PC-9 (cell line): ENCODE measurements around the gene STIMATE. TPM values are rescaled to one million over a fixed set of nuclear protein-coding genes. Genes with fewer than 3 reads are reported as not detected.

ENCODE experiments used
- BruUV-seq: library from RNA; stranded (reverse); fragments of 400-500 nt; replicated peaks from 2 replicates; lab custom pipeline; 2021; lab: Mats Ljungman, UMichigan
- CTCF ChIA-PET: fragments of 300-600 bp; sonication (Branson Sonifier 250); formaldehyde crosslinking; loops from one replicate; lab custom pipeline; 2022; ENCODE audit warnings: antibody characterized with exemption; lab: Charles Lee
- POLR2A ChIA-PET: fragments of 300-600 bp; sonication (Branson Sonifier 250); formaldehyde crosslinking; loops from one replicate; lab custom pipeline; 2022; ENCODE audit warnings: antibody characterized with exemption; ENCODE audit not compliant: unreplicated experiment; lab: Charles Lee
- DNase-seq, 2 experiments: peaks; one replicate each; pipeline versions ENCODE4 v3.0.0 to v3.0.0-alpha.2; 2015 to 2022; ENCODE audit warnings: mixed read lengths in 1 of 2
- H2AFZ ChIP-seq: fragments of 200-600 bp; sonication (generic); 2 replicates; pipeline ENCODE4 v1.8.1; 2017; ENCODE audit warnings: antibody characterized with exemption
- H3F3A ChIP-seq: fragments of 200-600 bp; sonication (generic); 2 replicates; pipeline ENCODE4 v1.8.1; 2017; ENCODE audit warnings: antibody characterized with exemption, mild to moderate bottlenecking, low read depth; ENCODE audit not compliant: insufficient read depth
- H3K27ac ChIP-seq: fragments of 200-600 bp; sonication (generic); 2 replicates; pipeline ENCODE4 v1.6.1; 2016; ENCODE audit warnings: mixed run types
- H3K27me3 ChIP-seq: fragments of 200-600 bp; sonication (generic); 2 replicates; pipeline ENCODE4 v1.6.1; 2016; ENCODE audit warnings: low read depth, mixed run types; ENCODE audit not compliant: insufficient read depth
- H3K36me3 ChIP-seq: fragments of 200-600 bp; sonication (generic); 2 replicates; pipeline ENCODE4 v1.6.1; 2016; ENCODE audit warnings: low read depth, mixed run types
- H3K4me1 ChIP-seq: fragments of 200-600 bp; sonication (generic); replicated peaks from 2 replicates; pipeline ENCODE4 v1.6.1; 2016; ENCODE audit warnings: mixed run types; ENCODE audit not compliant: insufficient read depth
- H3K4me2 ChIP-seq: fragments of 200-600 bp; sonication (generic); 2 replicates; pipeline ENCODE4 v1.6.1; 2017; ENCODE audit warnings: mixed run types
- H3K4me3 ChIP-seq: fragments of 200-600 bp; sonication (generic); 2 replicates; pipeline ENCODE4 v1.6.1; 2016; ENCODE audit warnings: mixed run types
- H3K79me2 ChIP-seq: fragments of 200-600 bp; sonication (generic); 2 replicates; pipeline ENCODE4 v1.6.1; 2017; ENCODE audit warnings: low read depth, mixed run types
- H3K9me2 ChIP-seq: fragments of 200-600 bp; sonication (generic); 2 replicates; pipeline ENCODE4 v1.8.1; 2017; ENCODE audit warnings: mild to moderate bottlenecking; ENCODE audit not compliant: insufficient read depth
- H3K9me3 ChIP-seq: fragments of 200-600 bp; sonication (generic); 2 replicates; pipeline ENCODE4 v1.8.1; 2016; ENCODE audit warnings: low read depth; ENCODE audit not compliant: insufficient read depth
- H4K20me1 ChIP-seq: fragments of 200-600 bp; sonication (generic); 2 replicates; pipeline ENCODE4 v1.8.1; 2017; ENCODE audit not compliant: insufficient read depth
- CTCF ChIP-seq: fragments of 200-600 bp; sonication (generic); conservative IDR thresholded peaks from 2 replicates; pipeline ENCODE4 v1.6.1; 2017; ENCODE audit warnings: mixed run types, antibody characterized with exemption, mild to moderate bottlenecking, moderate library complexity
- EZH2 ChIP-seq: fragments of 200-600 bp; sonication (generic); IDR thresholded peaks from 2 replicates; pipeline ENCODE4 v1.8.0; 2017; ENCODE audit warnings: antibody characterized with exemption, low read depth
- intact Hi-C: fragments of 100-400 bp; cut with micrococcal nuclease; formaldehyde crosslinking; loops from one replicate; pipeline ENCODE4 v1.10.0; 2022; ENCODE audit not compliant: unreplicated experiment
- total RNA-seq: library from RNA; stranded (reverse); gene quantifications from 2 replicates; pipeline ENCODE4 v1.2.3, GENCODE V29; 2021

STIMATE gene
- total RNA-seq, 1 experiment from 2014 or later = 16.8 TPM

DNA sequence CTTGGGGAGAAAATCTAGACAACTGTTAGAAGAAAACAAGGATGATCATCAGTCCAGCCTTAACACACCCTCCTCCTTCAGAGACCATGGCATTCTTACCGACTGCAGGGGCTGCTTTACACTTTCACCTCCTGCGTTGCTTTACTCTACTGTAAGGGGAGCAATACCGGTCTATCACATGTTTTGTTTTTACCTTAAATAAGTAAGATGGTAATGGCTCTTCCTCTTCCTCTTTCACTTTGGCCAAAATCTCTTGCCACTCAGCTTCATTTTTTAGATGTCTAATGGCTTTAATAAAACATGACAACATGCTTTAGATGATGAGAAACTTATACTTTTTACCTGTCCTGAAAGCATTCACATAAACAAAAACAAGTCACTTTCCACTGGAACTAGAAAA lies 33.4 kb upstream of the STIMATE start:
- no peaks in the 10 kb centered on the region for H4K20me1 ChIP-seq
- intact Hi-C loops = loop anchor here (5.0 to 10.0 kb wide), 2 partner anchors 114 to 188 kb away; partner anchors contain the start of gene SFMBT1
- no peak overlapping the region for H3K4me3 ChIP-seq
- DNase-seq = no peak
- no peak overlapping the region for H3K27ac ChIP-seq
- no peaks in the 10 kb centered on the region for H3K9me2 ChIP-seq
- no peaks in the 10 kb centered on the region for H3K4me1 ChIP-seq
- H3K36me3 ChIP-seq = no peaks in the 10 kb centered on the region
- H3K9me3 ChIP-seq = no peaks in the 10 kb centered on the region
- H3K27me3 ChIP-seq = no peaks in the 10 kb centered on the region
- CTCF ChIA-PET = no interaction called here
- POLR2A ChIA-PET = no interaction called here
- TF ChIP-seq EZH2 (no peak), CTCF (no peak)
- H3F3A ChIP-seq = no peaks in the 10 kb centered on the region
- no peak overlapping the region for H3K4me2 ChIP-seq
- no peaks in the 10 kb centered on the region for H3K79me2 ChIP-seq
- no TSS peak for BruUV-seq
- no peak overlapping the region for H2AFZ ChIP-seq

GRCh38 chr3:52926554-52926953 lies 29.2 kb upstream of the STIMATE start:
- TF ChIP-seq CTCF = no peak
- no peak for TF ChIP-seq EZH2

GRCh38 chr3:52925405-52926313 lies 28.3 kb upstream of the STIMATE start:
- POLR2A ChIA-PET = no interaction called here

More at GRCh38 chr3:52926554-52926953, 29.2 kb upstream of the STIMATE start:
- H3K4me2 ChIP-seq = no peak overlapping the region
- no peaks in the 10 kb centered on the region for H3K27me3 ChIP-seq
- H3K9me2 ChIP-seq = no peaks in the 10 kb centered on the region
- no peak overlapping the region for H3K27ac ChIP-seq
- DNase-seq = no peak
- no peaks in the 10 kb centered on the region for H3K4me1 ChIP-seq
- no TSS peak for BruUV-seq
- ChIA-PET POLR2A (no interaction called here), CTCF (no interaction called here)
- H3K79me2 ChIP-seq = no peaks in the 10 kb centered on the region
- H3K4me3 ChIP-seq = no peak overlapping the region
- no peaks in the 10 kb centered on the region for H3K36me3 ChIP-seq
- no peak overlapping the region for H2AFZ ChIP-seq
- no peaks in the 10 kb centered on the region for H4K20me1 ChIP-seq
- no peaks in the 10 kb centered on the region for H3F3A ChIP-seq
- intact Hi-C loops = no loop called here
- H3K9me3 ChIP-seq = no peaks in the 10 kb centered on the region

More at GRCh38 chr3:52925405-52926313, 28.3 kb upstream of the STIMATE start:
- Histone ChIP-seq H3K27ac (no peak overlapping the region), H4K20me1 (no peaks in the 10 kb centered on the region), H3K36me3 (0 out of 2 replicates have a peak, but pooled peaks cover 4% of the 10 kb centered on the region), H3F3A (no peaks in the 10 kb centered on the region), H3K9me3 (no peaks in the 10 kb centered on the region), H2AFZ (no peak overlapping the region), H3K27me3 (no peaks in the 10 kb centered on the region), H3K4me2 (no peak overlapping the region), H3K79me2 (no peaks in the 10 kb centered on the region), H3K4me3 (no peak overlapping the region), H3K9me2 (no peaks in the 10 kb centered on the region), H3K4me1 (no peaks in the 10 kb centered on the region)
- TF ChIP-seq EZH2 (no peak), CTCF (no peak)
- intact Hi-C loops = no loop called here
- no peak for DNase-seq
- no TSS peak for BruUV-seq
- CTCF ChIA-PET = interaction anchor here (0.6 kb wide), 1 partner anchor 138 kb away, joined by 4 read pairs; no protein-coding TSS in a partner anchor
